ENCODE measurements around the gene CDHR4.
"Not testable (repeated sequence)": the region's sequence is repeated elsewhere in the genome, so short reads cannot be mapped to it uniquely, and the experiment has no call there.

CDHR4 gene

DNA sequence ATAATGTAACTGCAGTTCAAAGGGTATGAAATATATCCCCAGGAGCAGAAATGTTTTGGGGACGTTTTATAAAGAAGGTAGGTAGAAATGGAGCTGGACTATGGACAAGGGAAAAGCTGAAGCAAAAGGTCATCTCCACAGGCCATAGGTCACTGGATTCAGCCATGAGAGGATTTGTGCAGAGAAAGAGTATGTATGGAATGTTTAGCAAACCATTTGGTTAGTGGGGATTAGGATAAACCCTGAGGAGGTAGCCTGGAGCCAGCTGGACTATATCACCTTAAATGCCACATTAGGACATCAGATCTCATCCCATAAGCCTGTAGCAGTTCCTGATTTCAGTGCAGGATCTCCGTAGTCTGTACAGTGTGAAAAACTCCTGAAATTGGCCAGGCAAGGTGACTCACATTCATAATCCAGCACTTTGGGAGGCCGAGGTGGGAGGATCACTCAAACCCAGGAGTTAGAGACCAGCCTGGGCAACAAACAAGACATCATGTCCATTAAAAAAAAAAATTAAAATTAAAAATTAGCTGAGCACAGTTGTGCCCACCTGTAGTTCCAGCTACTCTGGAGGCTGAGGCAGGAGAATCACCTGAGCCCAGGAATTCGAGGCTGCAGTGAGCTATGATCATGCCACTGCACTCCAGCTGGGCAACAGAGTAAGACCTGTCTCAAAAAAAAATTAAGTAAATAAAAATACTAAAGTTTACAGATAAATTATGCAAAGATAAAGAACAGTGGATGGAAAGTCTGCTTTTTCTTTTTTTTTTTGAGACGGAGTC lies 18.1 kb downstream of the CDHR4 start:
- in situ Hi-C loops (cut with MboI; ENCODE audit: low sequenced_read_pairs), result no loop called here

DNA sequence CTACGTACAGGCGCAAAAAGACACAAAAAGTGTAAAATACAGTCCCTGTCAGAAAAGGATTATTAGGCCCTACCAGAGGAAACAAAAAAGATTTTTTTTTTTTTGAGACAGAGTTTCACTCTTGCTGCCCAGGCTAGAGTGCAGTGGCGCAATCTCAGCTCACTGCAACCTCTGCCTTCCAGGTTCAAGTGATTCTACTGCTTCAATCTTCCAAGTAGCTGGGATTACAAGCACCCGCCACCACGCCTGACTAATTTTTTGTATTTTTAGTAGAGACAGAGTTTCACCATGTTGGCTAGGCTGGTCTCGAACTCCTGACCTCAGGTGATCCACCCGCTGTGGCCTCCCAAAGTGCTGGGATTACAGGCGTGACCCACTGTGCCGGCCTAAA lies 18.7 kb downstream of the CDHR4 start:
- in situ Hi-C loops (cut with MboI; ENCODE audit: low sequenced_read_pairs), result not testable (repeated sequence)

DNA sequence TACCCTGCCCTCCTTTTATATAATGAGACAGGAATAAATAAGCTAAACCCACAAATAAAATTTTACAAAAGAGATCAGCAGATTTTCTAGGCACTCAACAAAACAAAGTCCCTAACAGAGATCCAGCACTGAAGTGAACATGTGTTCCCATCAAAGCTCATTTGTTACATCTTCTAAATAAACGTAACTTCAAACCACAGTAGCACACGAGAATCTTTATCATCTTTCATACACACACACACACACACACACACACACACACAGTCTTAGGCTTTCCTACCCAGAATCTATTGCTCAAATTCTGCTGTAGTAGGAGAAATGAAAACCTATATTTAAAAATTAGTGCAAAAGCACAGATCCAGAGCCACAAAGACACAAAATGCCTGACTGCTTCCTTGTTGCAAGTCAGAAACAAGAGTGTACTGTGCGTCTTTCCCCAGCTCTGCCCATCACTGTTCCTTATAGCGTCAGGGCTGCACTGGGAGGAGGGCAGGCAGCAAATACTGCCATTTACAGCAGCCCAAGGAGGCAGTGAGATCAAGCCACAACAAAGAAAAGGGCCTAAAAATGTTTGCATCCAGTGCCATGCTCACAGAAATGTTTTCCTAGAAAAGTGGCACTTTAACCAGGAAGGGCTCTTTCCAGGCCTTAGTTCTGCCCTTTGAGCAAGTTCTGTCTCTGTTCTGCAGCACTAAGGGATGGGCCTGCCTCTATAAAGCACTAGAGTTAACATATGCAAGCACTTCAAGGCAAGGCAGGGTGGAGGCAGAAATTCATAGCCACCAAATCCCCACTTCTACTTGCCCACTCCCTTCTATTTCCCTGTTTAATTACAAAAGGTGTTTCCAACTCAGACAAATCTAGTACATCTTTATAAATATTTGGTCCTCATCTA lies 19.3 kb downstream of the CDHR4 start:
- in situ Hi-C loops (cut with MboI; ENCODE audit: low sequenced_read_pairs), result no loop called here

DNA sequence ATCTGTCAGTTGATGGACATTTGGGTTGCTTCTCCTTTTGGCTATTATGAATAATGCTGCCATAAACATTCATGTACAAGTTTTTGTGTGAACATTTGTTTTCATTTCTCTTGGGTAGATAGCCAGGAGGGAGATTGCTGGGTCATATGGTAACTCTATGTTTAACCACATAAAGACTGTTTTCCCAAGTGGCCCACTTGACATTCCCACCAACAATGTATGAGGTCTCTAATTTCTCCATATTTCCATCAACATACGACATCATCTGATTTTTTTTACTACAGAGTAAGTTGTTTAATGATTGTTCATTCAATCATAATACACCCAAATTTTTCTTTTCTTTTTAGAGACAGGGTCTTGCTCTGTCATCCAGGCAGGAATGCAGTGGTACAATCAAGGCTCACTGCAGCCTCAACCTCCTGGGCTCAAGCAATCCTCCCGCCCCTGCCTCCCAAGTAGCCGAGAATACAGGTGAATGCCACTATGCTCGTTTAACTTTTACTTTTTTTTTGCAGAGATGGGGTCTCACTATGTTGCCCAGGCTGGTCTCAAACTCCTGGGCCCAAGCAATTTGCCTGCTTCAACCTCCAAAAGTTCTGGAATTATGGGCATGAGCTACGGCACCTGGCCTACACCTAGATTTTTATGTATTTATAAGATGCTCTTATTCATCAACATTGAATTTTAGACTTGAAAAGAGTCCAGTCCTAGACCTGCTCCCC lies 20.2 kb downstream of the CDHR4 start:
- in situ Hi-C loops (cut with MboI; ENCODE audit: low sequenced_read_pairs), result no loop called here

- in situ Hi-C loops (cut with MboI; ENCODE audit: low sequenced_read_pairs), result not testable (repeated sequence)
These were observed 23.6 kb downstream of the CDHR4 start for GRCh38 chr3:49776101-49776500.

DNA sequence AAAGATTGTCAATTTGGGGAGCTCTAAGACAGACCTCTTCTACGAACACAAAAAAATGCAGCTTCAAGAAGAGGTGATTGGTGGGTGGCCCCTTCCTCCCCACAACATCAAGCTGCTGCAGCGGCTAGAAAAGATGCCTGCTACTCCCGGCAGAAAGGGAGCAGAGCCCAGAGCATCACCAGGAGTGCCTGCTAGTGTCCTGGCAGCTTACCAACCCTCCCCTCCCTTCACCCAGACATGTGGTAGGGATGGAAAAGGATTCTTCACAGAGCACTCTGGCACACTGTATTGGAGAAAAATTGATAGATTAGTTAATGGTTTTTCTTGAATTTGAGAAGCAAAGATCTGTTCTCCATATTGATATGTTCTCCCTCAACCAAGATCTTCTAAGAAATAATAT lies 24.1 kb downstream of the CDHR4 start:
- in situ Hi-C loops (cut with MboI; ENCODE audit: low sequenced_read_pairs), result no loop called here

DNA sequence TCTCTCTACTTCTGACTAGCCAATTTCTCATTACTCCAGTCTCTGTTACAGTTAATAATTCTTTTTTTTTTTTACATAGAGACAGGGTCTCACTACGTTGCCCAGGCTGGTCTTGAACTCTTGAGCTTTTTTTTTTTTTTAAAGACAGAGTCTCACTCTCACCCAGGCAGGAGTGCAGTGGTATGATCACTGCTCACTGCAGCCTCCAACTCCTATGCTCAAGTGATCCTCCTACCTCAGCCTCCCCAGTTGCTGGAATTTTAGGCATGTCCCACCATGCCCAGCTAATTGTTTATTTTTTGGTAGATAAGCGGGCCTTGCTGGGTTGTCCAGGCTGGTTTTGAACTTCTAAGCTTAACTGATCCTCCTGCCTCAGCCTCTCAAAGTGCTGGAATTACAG lies 27.0 kb downstream of the CDHR4 start:
- in situ Hi-C loops (cut with MboI; ENCODE audit: low sequenced_read_pairs), result no loop called here

DNA sequence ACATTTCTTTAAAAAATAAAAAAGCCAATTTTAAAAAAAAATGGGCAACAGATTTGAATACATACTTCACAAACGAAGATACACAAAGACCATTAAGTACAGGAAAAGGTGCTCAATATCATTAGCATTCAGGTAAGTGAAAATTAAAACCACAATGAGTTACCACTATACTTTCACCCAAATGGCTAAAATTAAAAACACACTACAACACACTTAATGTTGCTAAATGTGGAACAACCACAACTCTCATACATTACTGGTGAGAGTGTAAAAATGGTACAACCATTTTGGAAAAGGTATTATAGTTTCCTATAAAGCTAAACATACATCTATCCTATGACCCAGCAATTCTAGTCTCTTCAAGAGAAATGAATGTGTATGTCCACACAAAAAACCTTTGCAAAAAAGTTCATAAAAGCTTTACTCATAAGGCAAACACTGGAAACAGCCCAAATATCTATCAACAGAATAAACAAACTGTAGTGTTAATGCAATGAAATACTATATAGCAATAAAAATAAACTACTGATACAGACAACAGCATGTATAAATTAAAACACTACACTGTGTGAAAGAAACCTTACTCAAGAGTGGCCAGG lies 28.2 kb downstream of the CDHR4 start:
- in situ Hi-C loops (cut with MboI; ENCODE audit: low sequenced_read_pairs), result no loop called here

- in situ Hi-C loops (cut with MboI; ENCODE audit: low sequenced_read_pairs), result no loop called here
These were observed 29.7 kb downstream of the CDHR4 start for GRCh38 chr3:49769926-49770325.

DNA sequence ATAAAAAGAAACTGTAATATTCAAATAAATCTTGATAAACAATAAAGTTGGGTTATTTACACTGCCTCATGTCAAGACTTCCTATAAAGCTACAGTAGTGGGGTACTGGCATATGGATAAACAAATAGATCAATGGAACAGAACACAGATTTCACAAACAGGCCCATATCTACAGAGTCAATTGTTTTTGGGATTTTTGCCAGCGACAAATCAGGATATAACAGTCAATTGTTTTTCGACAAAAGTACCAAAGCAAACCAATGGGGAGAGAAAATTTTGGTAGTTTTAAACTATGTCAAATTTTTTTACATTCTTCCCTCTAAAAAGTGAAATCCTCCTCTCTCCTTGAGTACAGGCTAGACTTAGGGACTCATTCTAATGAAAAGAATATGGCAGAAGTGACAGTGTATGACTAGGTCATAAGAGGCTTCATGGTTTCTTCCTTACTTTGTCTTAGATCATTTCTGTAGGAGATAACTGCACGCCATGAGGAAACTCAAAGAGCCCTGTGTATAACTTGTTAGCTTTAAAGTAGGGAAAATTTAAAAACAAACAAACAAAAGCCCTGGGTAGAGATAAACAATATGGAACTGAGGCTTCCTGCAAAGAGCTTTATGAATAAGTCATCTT lies 30.3 kb downstream of the CDHR4 start:
- in situ Hi-C loops (cut with MboI; ENCODE audit: low sequenced_read_pairs), result no loop called here

DNA sequence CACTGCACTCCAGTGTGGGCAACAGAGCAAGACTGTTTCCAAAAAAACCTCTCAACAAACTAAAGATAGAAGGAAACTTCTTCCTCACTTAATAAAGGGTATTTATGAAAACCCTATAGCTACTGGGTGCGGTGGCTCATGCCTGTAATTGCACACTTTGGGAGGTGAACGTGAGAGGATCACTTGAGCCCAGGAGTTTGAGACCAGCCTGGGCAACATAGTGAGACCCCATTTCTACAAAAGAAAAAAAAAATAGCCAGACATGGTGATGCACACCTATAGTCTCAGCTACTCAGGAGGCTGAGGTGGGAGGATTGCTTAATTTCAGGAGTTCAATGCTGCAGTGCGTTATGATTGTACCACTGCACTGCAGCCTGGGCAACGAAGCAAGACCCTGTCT lies 35.7 kb downstream of the CDHR4 start:
- in situ Hi-C loops (cut with MboI; ENCODE audit: low sequenced_read_pairs), result no loop called here

DNA sequence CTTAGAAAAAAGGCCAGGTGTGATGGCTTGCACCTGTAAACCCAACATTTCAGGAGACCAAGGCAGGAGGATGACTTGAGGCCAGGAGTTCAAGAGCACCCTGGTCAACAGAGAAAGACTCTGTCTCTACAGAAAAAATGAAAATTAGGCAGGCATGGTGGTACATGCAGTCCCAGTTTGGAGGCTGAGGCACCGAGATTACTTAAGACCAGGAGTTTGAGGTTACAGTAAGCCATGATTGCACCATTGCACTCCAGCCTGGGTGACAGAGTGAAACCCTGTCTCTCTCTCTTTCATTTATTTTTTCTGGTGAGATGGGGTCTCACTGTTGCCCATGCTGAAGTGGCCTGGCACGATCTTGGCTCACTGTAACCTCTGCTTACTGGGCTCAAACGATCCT lies 38.0 kb downstream of the CDHR4 start:
- in situ Hi-C loops (cut with MboI; ENCODE audit: low sequenced_read_pairs), result no loop called here

- in situ Hi-C loops (cut with MboI; ENCODE audit: low sequenced_read_pairs), result no loop called here
These were observed 40.4 kb downstream of the CDHR4 start for GRCh38 chr3:49759226-49759625.

DNA sequence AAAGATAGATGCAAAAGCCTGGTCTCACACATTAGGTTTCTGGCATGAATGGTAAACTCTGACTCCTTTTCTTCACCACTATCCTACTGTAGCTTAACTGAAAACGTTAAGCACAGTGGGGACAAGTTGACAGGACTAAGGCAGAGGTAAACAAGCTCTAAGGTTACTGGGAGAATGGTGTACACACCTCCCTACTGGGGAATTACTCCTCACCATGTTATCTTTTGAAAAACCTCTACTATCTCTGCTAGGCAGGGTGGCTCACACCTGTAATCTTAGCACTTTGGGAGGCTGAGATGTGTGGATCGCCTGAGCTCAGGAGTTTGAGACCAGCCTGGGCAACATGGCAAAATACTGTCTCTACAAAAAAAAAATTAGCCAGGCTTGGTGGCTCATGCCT lies 42.5 kb downstream of the CDHR4 start:
- in situ Hi-C loops (cut with MboI; ENCODE audit: low sequenced_read_pairs), result no loop called here

- in situ Hi-C loops (cut with MboI; ENCODE audit: low sequenced_read_pairs), result no loop called here
These were observed 43.6 kb downstream of the CDHR4 start for GRCh38 chr3:49756036-49756435.

DNA sequence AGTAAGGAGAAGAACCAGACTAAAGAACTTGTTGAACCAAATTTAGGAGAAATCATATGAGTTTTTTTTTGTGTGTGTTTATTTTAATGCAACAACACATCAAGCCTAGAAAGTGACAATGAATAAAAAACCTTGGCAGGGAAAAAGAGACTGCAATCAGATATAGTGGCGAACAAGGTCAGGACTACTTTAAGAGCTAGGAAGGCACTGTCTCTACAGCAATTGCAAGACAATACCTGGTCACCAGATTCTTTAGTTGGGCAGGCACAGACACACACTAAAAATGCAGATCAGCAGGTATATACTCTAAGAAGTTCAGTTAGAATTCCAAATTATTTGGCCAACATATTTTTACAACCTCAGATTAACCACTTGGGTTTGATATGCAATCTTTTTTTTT lies 45.1 kb downstream of the CDHR4 start:
- in situ Hi-C loops (cut with MboI; ENCODE audit: low sequenced_read_pairs), result no loop called here

- in situ Hi-C loops (cut with MboI; ENCODE audit: low sequenced_read_pairs), result no loop called here
These were observed 48.2 kb downstream of the CDHR4 start for GRCh38 chr3:49751501-49751900.

GRCh38 chr3:49750056-49750455 lies 49.6 kb downstream of the CDHR4 start:
- in situ Hi-C loops (cut with MboI; ENCODE audit: low sequenced_read_pairs), result no loop called here

DNA sequence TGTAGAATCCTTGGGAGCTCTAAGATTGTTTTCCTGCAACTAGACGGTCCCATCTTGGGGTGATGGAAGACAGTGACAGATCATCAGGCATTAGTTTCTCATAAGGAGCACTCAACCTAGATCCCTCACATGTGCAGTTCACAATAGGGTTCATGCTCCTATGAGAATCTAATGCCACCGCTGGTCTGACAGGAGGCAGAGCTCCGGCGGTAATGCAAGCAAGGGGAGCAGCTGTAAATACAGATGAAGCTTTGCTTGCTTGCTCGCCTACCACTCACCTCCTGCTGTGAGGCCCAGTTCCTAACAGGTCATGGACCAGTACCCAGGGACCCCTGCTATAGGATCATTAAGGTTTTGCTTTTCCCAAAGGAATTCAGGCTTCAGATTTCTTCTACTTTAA lies 50.8 kb downstream of the CDHR4 start:
- in situ Hi-C loops (cut with MboI; ENCODE audit: low sequenced_read_pairs), result not testable (repeated sequence)

DNA sequence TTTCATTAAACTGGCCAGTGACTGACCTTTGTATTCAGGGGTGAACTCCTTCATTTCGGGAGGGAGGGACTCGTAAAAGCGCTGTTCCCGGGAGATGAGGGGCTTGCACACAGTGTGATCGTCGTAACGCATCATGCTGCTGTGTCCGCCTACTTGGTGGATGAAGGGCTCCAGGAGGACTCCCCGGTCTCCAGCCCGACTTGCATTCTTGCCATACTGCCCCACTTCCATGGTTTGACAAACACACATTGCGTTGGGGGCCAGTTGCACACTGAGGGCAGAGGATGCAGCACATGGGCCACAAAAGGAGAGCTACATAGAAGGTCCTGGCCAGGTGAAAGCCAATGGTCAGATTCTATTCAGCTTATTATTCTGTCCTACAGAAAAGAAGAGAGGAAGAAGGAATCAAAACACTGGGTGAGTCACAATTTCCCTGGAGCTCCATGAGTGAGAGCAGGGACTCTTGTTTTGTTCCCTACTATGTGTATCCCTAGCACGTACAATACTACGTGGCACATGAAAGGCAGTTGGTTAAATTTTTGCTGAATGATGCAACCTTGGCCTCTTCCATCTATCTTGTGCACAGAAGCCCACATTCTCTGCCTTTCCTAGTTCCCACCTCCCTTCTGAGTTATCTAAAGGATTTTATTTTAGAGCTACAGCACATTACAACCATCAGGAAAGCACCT lies 51.7 kb downstream of the CDHR4 start:
- in situ Hi-C loops (cut with MboI; ENCODE audit: low sequenced_read_pairs), result no loop called here

Data from HL-60/S4 treated with retinoic acid at 250 ng/mL for 4 days and 3 days (cell line).